Posterior vena cava (tissue), 2 donors: ENCODE data around the gene MACF1. TPM values are rescaled to one million over a fixed set of nuclear protein-coding genes. Genes with fewer than 3 reads are reported as not detected.

Experiments
- DNase-seq: peaks from one replicate; pipeline ENCODE4 v3.0.0-alpha.2; 2020; ENCODE audit warnings: low spot score
- intact Hi-C, 2 donors: fragments of 100-400 bp; cut with DNase I; formaldehyde crosslinking; loops; one replicate each; pipeline versions ENCODE4 v1.14.1 to v1.14.2; 2022 to 2023
- total RNA-seq, 2 donors: library from RNA; stranded (reverse); fragmentation: NEBNext Ultra II Directional; extraction: Animal tissue kit (Norgen Biotek cat#: 25700); gene quantifications; one replicate each; pipeline ENCODE4 v1.2.1, GENCODE V29; 2021
- donor health status: DM: yes; HTN: yes; CAD: no.
- donor health status: DM: yes; HTN: yes; CAD: no.

Gene MACF1
- total RNA-seq, 2 donors from 2014 or later, result 596 to 609 TPM

DNA sequence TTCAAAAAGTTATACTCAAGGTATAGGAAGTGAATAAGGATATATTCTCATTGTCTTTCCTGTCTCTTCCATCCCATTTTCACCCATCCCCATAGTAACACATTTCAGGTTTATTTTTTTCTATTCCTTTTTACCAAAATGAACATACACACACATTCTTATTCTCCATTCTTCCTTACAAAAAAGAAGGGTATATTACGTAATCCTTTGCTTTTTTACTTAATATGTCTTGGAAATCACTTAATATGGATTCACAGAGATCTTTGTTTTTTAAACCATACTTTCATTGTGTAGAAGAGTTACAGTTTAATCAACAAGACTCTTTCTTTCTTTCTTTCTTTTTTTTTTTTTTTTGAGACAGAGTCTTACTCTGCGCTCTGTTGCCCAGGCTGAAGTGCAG is 158.8 kb downstream of the MACF1 start:
- intact Hi-C loops, result loop anchor here in 1 of 2 donors (10.0 kb wide), 1 partner anchor 72 kb away; no protein-coding TSS in a partner anchor

DNA sequence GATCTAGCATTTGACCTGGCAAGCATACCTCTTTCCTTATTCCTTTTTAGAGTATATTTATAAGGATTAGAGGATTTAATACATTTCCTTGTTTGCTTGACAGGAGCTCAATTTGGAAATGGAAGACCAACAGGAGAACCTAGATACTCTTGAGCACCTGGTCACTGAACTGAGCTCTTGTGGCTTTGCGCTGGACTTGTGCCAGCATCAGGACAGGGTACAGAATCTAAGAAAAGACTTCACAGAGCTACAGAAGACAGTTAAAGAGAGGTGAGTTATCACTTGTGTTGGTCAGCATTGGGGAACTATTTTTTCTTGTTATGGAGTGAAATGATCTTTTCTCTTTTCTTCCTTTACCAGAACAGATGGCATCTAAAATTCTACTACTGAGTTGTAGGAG is 163.6 kb downstream of the MACF1 start:
- no peak for DNase-seq
- intact Hi-C loops, result loop anchor here in 1 of 2 donors (10.0 kb wide), 1 partner anchor 67 kb away; no protein-coding TSS in a partner anchor

More for the DNA sequence above, 158.8 kb downstream of the MACF1 start:
- DNase-seq, result no peak

DNA sequence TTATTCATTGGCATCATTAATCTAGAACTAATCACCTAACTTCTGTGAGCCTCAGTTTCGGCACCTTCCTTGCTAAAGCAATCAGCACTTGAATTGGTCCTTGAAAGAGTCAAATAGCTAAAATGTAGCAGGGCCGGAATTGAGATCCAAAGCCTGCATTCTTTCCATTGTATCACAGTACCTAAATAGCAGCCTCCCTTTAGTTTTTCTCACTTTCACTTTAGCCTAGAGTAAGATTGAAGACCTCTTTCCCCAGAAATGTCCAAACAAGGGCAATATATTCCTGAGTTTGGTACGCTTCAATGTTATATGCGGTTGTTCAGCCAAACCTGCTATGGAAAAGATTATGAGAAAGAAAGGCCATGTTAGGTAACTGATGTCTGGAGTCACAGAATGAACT is 165.1 kb downstream of the MACF1 start:
- intact Hi-C loops, result loop anchor here in 1 of 2 donors (10.0 kb wide), 1 partner anchor 65 kb away; no protein-coding TSS in a partner anchor

DNA sequence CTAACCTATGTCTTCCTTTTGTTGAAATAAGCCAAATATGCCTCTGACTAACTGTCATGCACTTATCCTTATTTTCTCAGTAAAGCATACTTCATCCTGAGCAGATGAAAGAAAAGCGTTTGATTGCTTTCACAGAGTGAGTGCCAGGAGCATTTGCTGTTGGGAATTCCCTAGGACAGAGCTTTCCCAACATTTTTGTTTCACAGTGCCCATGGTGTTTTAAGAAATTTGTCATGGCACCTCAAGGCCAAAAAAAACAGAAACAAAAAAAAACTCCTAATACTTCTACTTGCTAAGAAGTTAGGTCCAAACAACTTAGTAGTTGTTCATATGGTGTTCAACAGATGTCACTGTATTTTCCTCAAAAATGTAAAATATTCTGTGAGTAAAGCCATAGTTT is 166.1 kb downstream of the MACF1 start:
- intact Hi-C loops, result no loop called here
- no peak for DNase-seq

More for the DNA sequence above, 165.1 kb downstream of the MACF1 start:
- no peak for DNase-seq

DNA sequence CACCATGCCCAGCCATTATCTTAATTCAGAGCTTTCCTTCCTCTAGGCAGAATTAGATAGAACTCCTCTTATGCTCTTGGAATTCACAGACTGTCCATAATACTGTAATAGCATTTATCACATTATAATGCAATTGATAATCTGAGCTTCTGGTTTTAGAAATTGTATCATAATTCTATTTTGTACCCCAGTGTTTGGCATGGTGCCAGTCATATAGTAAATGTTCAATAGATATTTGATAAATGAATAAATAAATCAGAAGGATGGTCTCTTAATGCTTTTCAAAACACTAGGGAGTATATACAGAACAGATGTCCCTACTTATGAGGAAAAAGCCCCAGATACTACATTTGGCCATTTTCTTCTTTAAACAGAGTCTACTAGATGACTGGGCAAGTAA is 167.6 kb downstream of the MACF1 start:
- no peak for DNase-seq
- intact Hi-C loops, result no loop called here

DNA sequence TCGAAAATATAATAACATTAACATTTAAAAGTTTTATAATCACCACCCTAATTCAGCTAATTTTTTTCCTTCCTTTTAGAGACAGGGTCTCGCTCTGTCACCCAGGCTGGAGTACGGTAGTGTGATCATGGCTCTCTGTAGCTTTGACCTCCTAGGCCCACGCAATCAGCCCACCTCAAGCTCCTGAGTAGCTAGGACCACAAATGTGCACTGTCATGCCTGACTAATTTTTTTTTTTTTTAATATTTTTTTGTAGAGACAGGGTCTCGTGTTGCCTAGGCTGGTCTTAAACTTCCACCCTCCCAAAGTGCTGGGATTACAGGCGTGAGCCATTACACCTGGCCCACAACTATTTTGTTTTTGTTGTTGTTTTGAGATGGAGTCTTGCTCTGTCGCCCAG is 172.2 kb downstream of the MACF1 start:
- intact Hi-C loops, result no loop called here
- no peak for DNase-seq

DNA sequence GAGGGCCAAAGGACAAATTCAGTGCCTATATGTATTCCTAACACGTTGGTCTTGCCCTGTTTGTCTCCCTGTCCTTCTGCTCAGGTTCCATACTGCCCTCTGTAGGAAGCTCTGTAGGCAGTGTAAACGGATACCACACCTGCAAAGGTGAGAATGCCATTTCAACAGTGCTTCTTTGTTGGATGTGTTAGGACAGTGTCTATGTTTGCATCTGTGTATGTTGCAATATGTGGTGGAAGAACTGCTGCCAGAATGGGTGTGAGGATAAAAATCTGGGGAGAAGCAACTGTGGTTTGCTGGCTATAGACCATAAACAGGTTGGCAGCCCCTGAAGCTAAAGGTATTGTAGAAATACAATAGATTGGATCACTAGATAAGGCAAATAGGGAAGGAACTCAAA is 173.9 kb downstream of the MACF1 start:
- intact Hi-C loops, result no loop called here
- no peak for DNase-seq

DNA sequence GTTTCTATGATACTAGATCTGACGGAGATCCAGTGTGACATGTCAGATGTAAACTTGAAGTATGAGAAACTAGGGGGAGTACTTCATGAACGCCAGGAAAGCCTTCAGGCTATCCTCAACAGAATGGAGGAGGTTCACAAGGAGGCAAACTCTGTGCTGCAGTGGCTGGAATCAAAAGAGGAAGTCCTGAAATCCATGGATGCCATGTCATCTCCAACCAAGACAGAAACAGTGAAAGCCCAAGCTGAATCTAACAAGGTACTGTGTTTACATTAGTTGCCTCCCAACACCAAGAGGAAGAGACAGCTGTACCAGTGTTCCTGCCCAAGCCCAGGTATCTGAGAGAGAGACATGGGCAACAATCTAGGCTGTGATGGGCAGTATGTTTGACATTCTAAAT is 174.7 kb downstream of the MACF1 start:
- intact Hi-C loops, result no loop called here

DNA sequence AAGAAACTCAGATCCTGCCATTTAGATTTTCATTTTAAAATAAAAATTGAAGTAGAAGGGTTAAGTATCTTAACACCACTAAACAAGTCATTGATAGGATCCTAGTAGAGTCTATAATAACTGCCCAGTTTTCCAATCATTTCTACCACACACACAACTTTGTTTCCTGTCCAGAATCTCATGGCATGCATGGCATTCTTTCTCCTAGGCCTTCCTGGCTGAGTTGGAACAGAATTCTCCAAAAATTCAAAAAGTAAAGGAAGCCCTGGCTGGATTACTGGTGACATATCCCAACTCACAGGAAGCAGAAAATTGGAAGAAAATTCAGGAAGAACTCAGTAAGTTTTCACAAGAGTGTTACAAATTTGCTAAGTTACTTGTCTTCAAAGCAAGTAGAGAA is 175.5 kb downstream of the MACF1 start:
- DNase-seq, result no peak
- intact Hi-C loops, result no loop called here

More for the DNA sequence above, 174.7 kb downstream of the MACF1 start:
- no peak for DNase-seq

DNA sequence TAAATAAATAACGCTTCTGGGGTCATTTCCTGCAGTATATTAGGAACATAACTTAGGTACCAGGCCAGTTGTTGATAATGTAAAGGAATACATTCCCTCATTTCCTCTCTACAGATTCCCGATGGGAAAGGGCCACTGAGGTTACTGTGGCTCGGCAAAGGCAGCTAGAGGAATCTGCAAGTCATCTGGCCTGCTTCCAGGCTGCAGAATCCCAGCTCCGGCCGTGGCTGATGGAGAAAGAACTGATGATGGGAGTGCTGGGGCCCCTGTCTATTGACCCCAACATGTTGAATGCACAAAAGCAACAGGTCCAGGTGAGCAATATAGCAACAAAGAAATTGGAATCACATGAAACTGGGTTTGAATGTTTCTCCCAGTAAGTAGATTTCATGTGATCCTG is 177.3 kb downstream of the MACF1 start:
- intact Hi-C loops, result loop anchor here in 1 of 2 donors (1.0 kb wide), 1 partner anchor 43 kb away; no protein-coding TSS in a partner anchor
- DNase-seq, result no peak

DNA sequence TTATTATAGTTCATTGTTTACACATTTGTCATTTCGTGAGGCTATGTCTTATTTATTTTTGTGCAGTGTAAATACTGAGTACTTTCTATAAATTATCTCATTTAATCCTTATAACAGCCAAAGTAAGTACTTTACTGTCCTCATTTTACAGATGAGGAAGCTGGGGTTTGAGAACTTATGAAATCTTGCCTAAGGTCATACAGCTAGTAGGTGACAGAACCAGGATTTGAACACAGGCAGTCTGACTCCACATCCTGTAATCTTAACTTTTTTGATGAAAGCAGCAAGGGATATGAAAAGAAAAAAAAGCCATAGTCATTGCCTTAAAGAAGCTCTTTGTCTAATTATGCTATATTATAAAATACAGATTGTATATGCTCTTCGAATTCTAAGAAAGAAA is 179.8 kb downstream of the MACF1 start:
- intact Hi-C loops, result no loop called here
- DNase-seq, result no peak

DNA sequence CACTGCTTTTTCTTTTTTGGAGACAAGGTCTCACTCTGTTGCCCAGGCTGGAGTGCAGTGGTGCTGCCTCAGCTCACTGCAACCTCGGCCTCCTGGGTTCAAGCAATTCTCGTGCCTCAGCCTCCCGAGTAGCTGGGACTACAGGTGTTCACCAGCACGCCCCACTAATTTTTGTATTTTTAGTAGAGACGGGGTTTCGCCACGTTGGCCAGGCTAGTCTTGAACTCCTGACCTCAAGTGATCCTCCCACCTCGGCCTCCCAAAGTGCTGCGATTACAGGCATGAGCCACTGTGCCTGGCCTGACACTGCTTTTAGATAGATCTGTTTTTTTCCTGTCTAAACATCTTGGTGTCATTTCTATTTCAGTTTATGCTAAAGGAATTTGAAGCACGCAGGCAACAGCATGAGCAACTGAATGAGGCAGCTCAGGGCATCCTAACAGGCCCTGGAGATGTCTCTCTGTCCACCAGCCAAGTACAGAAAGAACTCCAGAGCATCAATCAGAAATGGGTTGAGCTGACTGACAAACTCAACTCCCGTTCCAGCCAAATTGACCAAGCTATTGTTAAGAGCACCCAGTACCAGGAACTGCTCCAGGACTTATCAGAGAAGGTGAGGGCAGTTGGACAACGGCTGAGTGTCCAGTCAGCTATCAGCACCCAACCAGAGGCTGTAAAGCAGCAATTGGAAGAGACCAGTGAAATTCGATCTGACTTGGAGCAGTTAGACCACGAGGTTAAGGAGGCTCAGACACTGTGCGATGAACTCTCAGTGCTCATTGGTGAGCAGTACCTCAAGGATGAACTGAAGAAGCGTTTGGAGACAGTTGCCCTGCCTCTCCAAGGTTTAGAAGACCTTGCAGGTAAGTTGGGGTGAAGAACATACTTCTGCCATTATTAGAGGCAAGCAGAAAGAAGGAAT is 180.8 kb downstream of the MACF1 start:
- intact Hi-C loops, result no loop called here
- no peak for DNase-seq

DNA sequence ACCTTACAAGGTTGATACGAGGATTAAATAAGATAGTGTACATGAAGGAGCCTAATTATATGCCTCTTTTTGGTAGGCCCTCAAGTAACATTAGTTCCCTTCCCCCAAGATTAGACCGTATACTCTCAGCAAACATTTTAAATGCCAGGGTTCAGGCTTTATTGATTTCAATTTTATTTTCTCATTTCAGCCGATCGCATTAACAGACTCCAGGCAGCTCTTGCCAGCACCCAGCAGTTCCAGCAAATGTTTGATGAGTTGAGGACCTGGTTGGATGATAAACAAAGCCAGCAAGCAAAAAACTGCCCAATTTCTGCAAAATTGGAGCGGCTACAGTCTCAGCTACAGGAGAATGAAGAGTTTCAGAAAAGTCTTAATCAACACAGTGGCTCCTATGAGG is 182.5 kb downstream of the MACF1 start:
- intact Hi-C loops, result no loop called here

DNA sequence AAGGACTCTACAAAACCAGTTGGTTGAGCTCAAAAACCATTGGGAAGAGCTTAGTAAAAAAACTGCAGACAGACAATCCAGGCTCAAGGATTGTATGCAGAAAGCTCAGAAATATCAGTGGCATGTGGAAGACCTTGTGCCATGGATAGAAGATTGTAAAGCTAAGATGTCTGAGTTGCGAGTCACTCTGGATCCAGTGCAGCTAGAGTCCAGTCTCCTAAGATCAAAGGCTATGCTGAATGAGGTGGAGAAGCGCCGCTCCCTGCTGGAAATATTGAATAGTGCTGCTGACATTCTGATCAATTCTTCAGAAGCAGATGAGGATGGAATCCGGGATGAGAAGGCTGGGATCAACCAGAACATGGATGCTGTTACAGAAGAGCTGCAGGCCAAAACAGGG is 183.0 kb downstream of the MACF1 start:
- intact Hi-C loops, result no loop called here
- DNase-seq, result no peak

More for the DNA sequence above, 182.5 kb downstream of the MACF1 start:
- no peak for DNase-seq

DNA sequence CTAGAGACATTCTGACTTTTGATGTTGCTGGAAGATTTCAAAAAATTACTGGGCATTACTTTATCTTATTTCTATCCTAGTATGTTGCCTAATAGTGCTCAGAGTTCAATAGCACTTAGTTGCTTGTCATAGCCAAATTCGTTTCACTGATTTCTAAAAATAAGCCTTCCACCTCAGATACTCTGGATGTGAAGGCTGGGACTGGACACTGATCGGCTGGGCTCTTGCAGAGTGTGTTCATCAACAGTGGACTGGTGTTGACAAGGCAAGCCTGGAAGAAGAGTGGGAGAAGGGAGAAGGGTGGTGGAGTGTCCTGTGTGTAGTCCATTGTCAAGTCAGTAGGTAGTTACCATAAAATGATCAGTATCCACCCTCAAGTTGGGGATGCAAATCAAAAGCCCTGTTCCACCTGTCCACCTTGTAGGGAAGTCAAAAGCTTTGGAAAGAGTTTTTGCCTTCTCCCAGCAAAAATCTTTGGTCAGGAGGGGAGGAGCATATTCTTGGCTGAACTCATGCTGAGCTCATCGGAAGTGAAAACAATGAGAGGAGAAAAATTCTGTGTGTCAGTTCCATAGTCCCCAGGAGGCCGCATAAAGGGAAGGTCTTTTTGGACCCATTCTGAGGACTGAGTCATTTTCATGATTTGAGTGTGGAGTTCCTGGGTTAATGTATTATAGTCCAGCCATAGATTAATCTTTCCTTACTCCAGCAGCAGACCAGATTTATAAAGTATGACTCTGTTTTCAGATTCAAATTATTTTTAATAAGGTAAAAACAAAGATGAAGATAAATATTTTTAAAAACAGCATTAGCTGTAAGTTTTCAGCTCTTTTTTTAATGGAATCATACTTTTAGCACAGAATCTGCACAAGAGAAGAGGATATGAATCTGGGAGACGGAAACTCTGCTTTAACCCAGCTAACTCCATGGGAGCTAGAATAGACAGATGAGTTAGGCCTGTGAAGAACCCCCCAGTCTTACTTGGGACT is 187.5 kb downstream of the MACF1 start:
- no peak for DNase-seq
- intact Hi-C loops, result no loop called here

DNA sequence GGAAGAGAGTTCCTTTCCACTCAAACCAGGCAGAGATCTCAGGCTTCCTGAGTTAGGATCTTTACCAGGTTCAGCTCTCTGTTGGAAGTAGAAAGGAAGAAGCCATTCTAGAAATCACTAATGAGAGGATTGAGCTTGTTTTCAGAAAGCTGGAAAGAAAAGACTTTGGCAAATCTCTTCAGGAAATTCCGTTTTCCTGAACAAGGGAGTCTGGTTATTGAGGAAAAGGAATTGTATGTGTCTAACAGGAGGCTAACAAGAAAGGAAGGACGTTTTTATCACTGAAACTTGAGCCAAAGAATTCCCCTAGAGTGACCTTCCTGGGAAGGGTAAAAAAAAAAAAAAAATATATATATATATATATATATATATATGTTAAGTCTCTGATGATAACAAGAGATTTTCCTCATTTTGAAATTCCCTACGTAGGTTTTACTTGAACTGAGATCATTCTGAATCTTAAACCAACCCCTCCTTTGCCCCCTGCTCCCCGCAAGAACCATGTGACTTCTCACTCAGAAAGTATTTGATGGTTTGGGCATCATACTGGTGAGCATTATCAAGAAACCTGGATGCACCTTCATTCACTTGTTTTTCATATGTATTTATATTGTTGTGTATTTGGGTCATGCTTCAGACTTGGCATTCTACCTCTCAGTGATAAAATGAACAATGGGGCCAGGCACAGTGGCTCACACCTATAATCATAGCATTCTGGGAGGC is 188.5 kb downstream of the MACF1 start:
- DNase-seq, result no peak
- intact Hi-C loops, result no loop called here

DNA sequence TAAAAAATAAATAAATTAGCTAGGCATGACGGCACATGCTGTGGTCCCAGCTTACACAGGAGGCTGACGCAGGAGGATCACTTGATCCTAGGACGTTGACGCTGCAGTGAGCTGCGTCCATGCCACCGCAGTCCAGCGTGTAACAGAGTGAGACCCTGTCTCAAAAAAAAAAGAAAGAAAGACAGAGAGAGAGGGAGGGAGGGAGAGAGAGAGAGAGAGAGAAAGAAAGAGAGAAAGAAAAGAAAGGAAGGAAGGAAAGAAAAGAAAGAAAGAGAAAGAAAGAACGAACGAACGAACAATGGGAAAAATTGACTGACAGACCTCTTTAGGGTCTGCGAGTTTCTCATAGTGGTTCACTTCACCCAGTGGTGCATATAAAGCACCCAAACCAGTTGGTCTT is 189.2 kb downstream of the MACF1 start:
- intact Hi-C loops, result no loop called here
- no peak for DNase-seq

DNA sequence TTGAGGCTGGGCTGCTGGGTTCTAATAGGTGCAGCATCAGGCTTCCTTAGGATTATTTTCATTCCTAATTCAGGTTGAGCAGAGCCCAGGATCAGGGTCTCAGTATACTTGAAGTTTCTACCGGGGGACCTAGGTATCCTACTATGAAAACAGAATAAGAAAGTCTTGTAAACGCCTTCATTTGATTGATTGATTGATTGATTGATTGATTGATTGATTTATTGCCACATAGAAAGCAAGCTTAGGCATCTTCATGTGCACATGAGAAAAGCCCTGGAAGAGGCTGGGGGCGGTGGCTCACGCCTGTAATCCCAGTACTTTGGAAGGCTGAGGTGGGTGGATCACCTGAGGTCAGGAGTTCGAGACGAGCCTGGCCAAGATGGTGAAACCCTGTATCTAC is 189.6 kb downstream of the MACF1 start:
- no peak for DNase-seq
- intact Hi-C loops, result no loop called here

DNA sequence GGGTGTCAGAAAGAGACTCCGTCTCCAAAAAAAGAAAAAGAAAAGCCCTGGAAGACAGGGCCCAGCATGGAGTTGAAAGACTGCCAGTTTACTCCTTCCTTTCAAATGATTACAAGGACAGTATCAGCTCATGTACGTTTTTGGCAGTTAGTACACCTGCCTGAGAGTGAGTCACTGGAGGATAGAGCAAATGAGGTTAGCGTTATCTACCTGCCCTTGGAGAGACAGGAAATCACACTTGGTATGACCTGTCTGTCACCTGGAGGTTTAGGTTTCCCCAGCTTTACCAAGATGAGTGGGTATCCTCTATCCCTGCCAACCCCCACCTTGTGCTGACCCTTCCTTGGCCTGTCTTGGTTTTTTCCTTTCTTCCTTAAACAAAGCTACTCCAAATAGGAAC is 190.1 kb downstream of the MACF1 start:
- no peak for DNase-seq
- intact Hi-C loops, result no loop called here
